ENCODE measurements around the gene FBXL15. TPM values are rescaled to one million over a fixed set of nuclear protein-coding genes. Genes with fewer than 3 reads are reported as not detected.
A peak's percentile ranks its signal among the peaks of the same experiment; 100 is the strongest.

FBXL15 gene
- total RNA-seq, 1 donor from 2014 or later = 27.7 TPM

DNA sequence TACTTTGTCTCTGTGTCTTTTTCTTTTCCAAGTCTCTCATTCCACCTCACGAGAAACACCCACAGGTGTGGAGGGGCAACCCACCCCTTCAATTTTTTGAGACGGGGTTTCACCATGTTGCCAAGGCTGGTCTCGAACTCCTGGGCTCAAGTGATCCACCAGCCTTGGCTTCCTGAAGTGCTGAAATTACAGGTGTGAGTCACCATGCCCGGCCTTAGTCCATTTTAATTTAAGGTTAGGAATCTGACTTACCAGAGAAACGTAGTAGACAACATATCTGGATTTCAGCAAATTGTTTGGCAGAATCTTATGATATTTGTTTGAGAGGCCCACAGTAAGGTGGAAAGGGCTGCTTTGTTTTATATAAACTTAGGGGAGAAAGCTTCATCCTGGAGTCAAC lies 28.3 kb upstream of the FBXL15 start:
- Histone ChIP-seq H3K27me3 (no peaks in the 10 kb centered on the region), H3K36me3 (no peaks in the 10 kb centered on the region), H3K27ac (no peak overlapping the region), H3K9me3 (no peaks in the 10 kb centered on the region), H3K4me1 (peaks cover 31% of the 10 kb centered on the region), H3K4me3 (no peak overlapping the region)
- DNase-seq (ENCODE audit: extremely low spot score in 2 of 2) = no peak
- intact Hi-C loops (cut with DNase I) = loop anchor here (10.0 kb wide), 1 partner anchor 192 kb away; no protein-coding TSS in a partner anchor
- TF ChIP-seq POLR2AphosphoS5 (IDR thresholded peaks at IDR 0.05; ENCODE audit: insufficient read depth in 1 of 2, low read depth in 1 of 2) = no peak
- TF ChIP-seq, protein P1, sequence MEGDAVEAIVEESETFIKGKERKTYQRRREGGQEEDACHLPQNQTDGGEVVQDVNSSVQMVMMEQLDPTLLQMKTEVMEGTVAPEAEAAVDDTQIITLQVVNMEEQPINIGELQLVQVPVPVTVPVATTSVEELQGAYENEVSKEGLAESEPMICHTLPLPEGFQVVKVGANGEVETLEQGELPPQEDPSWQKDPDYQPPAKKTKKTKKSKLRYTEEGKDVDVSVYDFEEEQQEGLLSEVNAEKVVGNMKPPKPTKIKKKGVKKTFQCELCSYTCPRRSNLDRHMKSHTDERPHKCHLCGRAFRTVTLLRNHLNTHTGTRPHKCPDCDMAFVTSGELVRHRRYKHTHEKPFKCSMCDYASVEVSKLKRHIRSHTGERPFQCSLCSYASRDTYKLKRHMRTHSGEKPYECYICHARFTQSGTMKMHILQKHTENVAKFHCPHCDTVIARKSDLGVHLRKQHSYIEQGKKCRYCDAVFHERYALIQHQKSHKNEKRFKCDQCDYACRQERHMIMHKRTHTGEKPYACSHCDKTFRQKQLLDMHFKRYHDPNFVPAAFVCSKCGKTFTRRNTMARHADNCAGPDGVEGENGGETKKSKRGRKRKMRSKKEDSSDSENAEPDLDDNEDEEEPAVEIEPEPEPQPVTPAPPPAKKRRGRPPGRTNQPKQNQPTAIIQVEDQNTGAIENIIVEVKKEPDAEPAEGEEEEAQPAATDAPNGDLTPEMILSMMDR (IDR thresholded peaks at IDR 0.05) = no peak
- no peak for TF ChIP-seq POLR2A (IDR thresholded peaks at IDR 0.05)

DNA sequence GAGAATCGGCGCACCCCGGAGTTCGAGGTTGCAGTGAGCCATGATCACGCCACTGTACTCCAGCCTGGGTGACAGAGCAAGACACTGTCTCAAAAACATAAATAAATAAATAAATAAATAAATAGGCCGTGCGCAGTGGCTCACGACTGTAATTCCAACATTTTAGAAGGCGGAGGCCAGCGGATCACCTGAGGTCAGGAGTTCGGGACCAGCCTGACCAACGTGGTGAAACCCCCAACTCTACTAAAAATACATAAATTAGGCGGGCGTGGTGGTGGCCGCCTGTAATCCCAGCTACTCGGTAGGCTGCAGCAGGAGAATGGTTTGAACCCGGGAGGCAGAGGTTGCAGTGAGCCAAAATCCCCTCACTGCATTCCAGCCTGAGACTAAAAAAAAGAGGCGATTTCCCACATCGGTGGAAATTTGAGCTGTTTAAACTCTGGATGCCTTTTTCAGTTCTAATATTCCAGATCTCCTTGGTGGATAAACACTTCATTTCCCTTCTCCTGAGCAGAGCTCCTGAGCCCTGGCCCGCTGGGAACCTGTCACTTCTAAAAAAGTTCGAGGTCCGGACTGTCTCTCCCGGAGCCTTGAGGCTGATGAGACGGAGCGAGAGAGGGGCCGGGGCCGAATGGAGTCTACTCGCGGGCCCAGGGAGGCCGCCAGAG lies 27.1 kb upstream of the FBXL15 start:
- Histone ChIP-seq H3K36me3 (peaks cover 0 to 4% of the 10 kb centered on the region in 2 donors), H3K27ac (peak overlapping the region; percentile 98), H3K4me3 (peak overlapping the region; percentile 67 to 90), H3K9me3 (no peaks in the 10 kb centered on the region), H3K4me1 (peaks cover 35% of the 10 kb centered on the region), H3K27me3 (no peaks in the 10 kb centered on the region)
- intact Hi-C loops (cut with DNase I) = loop anchor here (10.0 kb wide), 1 partner anchor 191 kb away; no protein-coding TSS in a partner anchor
- TF ChIP-seq, protein P1 (IDR thresholded peaks at IDR 0.05) = peak in 2 of 3 experiments; percentile 61 to 99
- TF ChIP-seq POLR2A (IDR thresholded peaks at IDR 0.05) (no peak), POLR2AphosphoS5 (IDR thresholded peaks at IDR 0.05; ENCODE audit: insufficient read depth in 1 of 2, low read depth in 1 of 2) (no peak)
- no peak for DNase-seq (ENCODE audit: extremely low spot score in 2 of 2)

DNA sequence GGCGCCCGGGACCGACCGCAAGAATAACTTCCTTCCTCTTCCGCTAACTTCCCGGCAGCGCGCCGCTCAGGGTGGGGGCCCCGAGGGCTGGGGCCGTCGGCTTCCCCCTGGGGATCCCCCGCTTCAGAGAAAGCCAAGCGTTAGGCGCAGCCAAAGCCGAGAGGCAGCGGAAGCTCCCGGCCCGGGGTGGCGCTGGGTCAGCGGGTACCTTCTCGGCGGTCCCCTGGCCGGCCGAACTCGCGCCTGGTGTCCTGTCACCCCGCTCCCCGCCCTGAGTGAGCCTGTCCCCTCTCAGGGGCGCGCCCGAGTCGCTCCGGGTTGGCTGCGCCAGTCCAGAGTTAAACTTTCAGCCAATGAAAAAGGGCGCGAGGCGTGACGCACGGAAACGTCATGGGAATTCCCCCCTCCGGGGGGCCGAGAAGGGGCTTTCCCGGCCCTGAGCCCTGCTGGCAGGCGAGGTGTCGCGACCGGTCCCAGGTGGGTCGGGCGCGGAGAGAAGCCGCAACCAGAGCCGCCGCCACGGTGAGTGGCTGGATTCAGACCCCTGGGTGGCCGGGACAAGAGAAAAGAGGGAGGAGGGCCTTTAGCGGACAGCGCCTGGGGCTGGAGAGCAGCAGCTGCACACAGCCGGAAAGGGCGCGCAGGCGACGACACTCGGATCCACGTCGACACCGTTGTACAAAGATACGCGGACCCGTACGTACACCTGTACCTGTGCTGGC lies 26.4 kb upstream of the FBXL15 start:
- H3K27ac ChIP-seq = peak overlapping the region; percentile 98
- intact Hi-C loops (cut with DNase I) = loop anchor here (10.0 kb wide), 1 partner anchor 191 kb away; no protein-coding TSS in a partner anchor
- H3K4me3 ChIP-seq = peak overlapping the region; percentile 67 to 90
- peaks cover 0 to 4% of the 10 kb centered on the region in 2 donors for H3K36me3 ChIP-seq
- TF ChIP-seq POLR2AphosphoS5 (IDR thresholded peaks at IDR 0.05; ENCODE audit: insufficient read depth in 1 of 2, low read depth in 1 of 2) (peak; percentile 82 to 97), POLR2A (IDR thresholded peaks at IDR 0.05) (peak; percentile 41 to 81)
- TF ChIP-seq, protein P1 (IDR thresholded peaks at IDR 0.05) = peak in 2 of 3 experiments; percentile 69 to 97
- peaks cover 42% of the 10 kb centered on the region for H3K4me1 ChIP-seq
- no peaks in the 10 kb centered on the region for H3K9me3 ChIP-seq
- H3K27me3 ChIP-seq = no peaks in the 10 kb centered on the region
- DNase-seq (ENCODE audit: extremely low spot score in 2 of 2) = peak in 1 of 2 donors; percentile 96

DNA sequence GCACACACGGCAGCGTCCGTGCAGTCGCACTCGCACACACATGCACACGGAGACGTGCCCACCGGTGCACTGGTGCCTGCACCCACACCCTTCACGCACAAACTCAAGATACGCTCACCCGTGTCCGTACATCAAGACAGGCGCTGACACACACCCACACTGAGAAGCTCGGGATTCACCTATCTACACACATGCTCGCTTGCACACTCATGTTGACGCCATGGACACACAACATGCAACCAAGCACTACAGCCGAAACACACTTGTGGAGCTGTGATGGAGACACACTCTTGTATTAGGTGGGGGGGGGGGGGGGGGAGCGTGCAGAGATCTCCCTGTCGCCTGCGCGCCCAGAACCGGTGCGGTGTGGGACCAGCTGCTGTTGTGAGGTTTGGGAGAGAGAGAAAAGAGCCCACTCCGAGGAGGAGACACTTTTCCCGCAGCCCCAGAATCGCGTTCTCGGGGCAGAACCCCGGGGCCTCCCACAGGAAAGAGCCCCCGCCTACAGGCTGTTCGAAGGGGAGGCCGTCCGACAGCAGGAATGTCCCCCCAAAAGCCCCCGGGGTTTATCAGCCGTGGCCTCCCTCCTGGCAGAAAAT lies 25.7 kb upstream of the FBXL15 start:
- Histone ChIP-seq H3K4me1 (peaks cover 47% of the 10 kb centered on the region), H3K27ac (peak overlapping the region; percentile 98), H3K36me3 (peaks cover 0 to 4% of the 10 kb centered on the region in 2 donors), H3K27me3 (no peaks in the 10 kb centered on the region), H3K9me3 (no peaks in the 10 kb centered on the region), H3K4me3 (peak overlapping the region; percentile 67 to 90)
- intact Hi-C loops (cut with DNase I) = loop anchor here (5.0 to 10.0 kb wide), 2 partner anchors 87 to 190 kb away; no protein-coding TSS in a partner anchor
- TF ChIP-seq POLR2A (IDR thresholded peaks at IDR 0.05) = no peak
- TF ChIP-seq, protein P1 (IDR thresholded peaks at IDR 0.05) = no peak
- no peak for TF ChIP-seq POLR2AphosphoS5 (IDR thresholded peaks at IDR 0.05; ENCODE audit: insufficient read depth in 1 of 2, low read depth in 1 of 2)
- DNase-seq (ENCODE audit: extremely low spot score in 2 of 2) = no peak
